GM21360 (cell line): ENCODE measurements around the gene SELPLG.
"Not testable (repeated sequence)": the region's sequence is repeated elsewhere in the genome, so short reads cannot be mapped to it uniquely, and the experiment has no call there.

ENCODE experiments used
- ATAC-seq: cut with Tn5 transposase; IDR thresholded peaks from one replicate; pipeline ENCODE4 v1.9.1; 2021; ENCODE audit warnings: mild to moderate bottlenecking, moderate library complexity; ENCODE audit not compliant: unreplicated experiment

The SELPLG gene

GRCh38 chr12:108592033-108592909 lies 41.4 kb downstream of the SELPLG start:
- no peak for ATAC-seq

- no peak for ATAC-seq
Observed at GRCh38 chr12:108591267-108591980, 42.3 kb downstream of the SELPLG start.

- not testable (repeated sequence) for ATAC-seq
Observed at GRCh38 chr12:108590463-108590862, 43.2 kb downstream of the SELPLG start.

- ATAC-seq, result no peak
Observed at GRCh38 chr12:108589840-108590229, 43.9 kb downstream of the SELPLG start.

- ATAC-seq, result no peak
Observed at GRCh38 chr12:108589028-108589839, 44.5 kb downstream of the SELPLG start.

GRCh38 chr12:108587826-108588225 lies 45.9 kb downstream of the SELPLG start:
- no peak for ATAC-seq

GRCh38 chr12:108586306-108586705 lies 47.4 kb downstream of the SELPLG start:
- ATAC-seq, result no peak

- no peak for ATAC-seq
Observed at GRCh38 chr12:108585864-108586263, 47.8 kb downstream of the SELPLG start.

GRCh38 chr12:108584456-108585065 lies 49.1 kb downstream of the SELPLG start:
- ATAC-seq, result no peak

GRCh38 chr12:108583991-108584390 lies 49.7 kb downstream of the SELPLG start:
- ATAC-seq, result no peak

- ATAC-seq, result no peak
Observed at GRCh38 chr12:108582978-108583770, 50.5 kb downstream of the SELPLG start.

- ATAC-seq, result no peak
Observed at GRCh38 chr12:108582509-108582908, 51.2 kb downstream of the SELPLG start.

- no peak for ATAC-seq
Observed at GRCh38 chr12:108581311-108582227, 52.1 kb downstream of the SELPLG start.

- ATAC-seq, result no peak
Observed at GRCh38 chr12:108580531-108580930, 53.2 kb downstream of the SELPLG start.

- no peak for ATAC-seq
Observed at GRCh38 chr12:108578813-108579212, 54.9 kb downstream of the SELPLG start.

GRCh38 chr12:108578264-108578663 lies 55.4 kb downstream of the SELPLG start:
- no peak for ATAC-seq

GRCh38 chr12:108577458-108577857 lies 56.2 kb downstream of the SELPLG start:
- ATAC-seq, result no peak

- no peak for ATAC-seq
Observed at GRCh38 chr12:108576660-108577234, 56.9 kb downstream of the SELPLG start.
